DOHH2 (cell line): ENCODE data around the gene CLCA1.

Experiments used
- H3F3A ChIP-seq: fragments of 200-600 bp; sonication (generic), shearing (Covaris generic); 2 replicates; pipeline ENCODE4 v1.6.0; 2016; ENCODE audit warnings: antibody characterized with exemption, mild to moderate bottlenecking; ENCODE audit not compliant: control insufficient read depth, insufficient read depth
- H3K27ac ChIP-seq: fragments of 200-600 bp; sonication (generic); 2 replicates; pipeline ENCODE4 v1.5.1; 2014; ENCODE audit warnings: low read depth, mild to moderate bottlenecking, low read length, moderate library complexity
- H3K27me3 ChIP-seq: fragments of 200-600 bp; sonication (generic); 2 replicates; pipeline ENCODE4 v1.6.1; 2014; ENCODE audit warnings: mild to moderate bottlenecking, low read length, mixed read lengths; ENCODE audit not compliant: control insufficient read depth
- H3K36me3 ChIP-seq: fragments of 200-600 bp; sonication (generic); 2 replicates; pipeline ENCODE4 v1.6.1; 2014; ENCODE audit warnings: mild to moderate bottlenecking, low read length, moderate library complexity, mixed read lengths; ENCODE audit not compliant: control insufficient read depth
- H3K4me1 ChIP-seq: fragments of 200-600 bp; sonication (generic); 2 replicates; pipeline ENCODE4 v1.6.1; 2014; ENCODE audit warnings: mild to moderate bottlenecking, low read length, mixed read lengths; ENCODE audit not compliant: control insufficient read depth
- H3K4me2 ChIP-seq: fragments of 200-600 bp; sonication (generic); 2 replicates; pipeline ENCODE4 v1.6.0; 2014; ENCODE audit warnings: mild to moderate bottlenecking, low read length, moderate library complexity
- H3K4me3 ChIP-seq: fragments of 200-600 bp; sonication (generic); 2 replicates; pipeline ENCODE4 v1.5.1; 2014; ENCODE audit warnings: mild to moderate bottlenecking, low read length, mixed read lengths
- H3K79me2 ChIP-seq: fragments of 200-600 bp; sonication (generic); 2 replicates; pipeline ENCODE4 v1.6.1; 2014; ENCODE audit warnings: mild to moderate bottlenecking, low read length, mixed read lengths; ENCODE audit not compliant: control insufficient read depth
- H3K9me2 ChIP-seq: fragments of 200-600 bp; sonication (generic); replicated peaks from 2 replicates; pipeline ENCODE4 v1.6.1; 2014; ENCODE audit warnings: mild to moderate bottlenecking, low read length, mixed read lengths; ENCODE audit not compliant: control insufficient read depth
- H3K9me3 ChIP-seq: fragments of 200-600 bp; sonication (generic); 2 replicates; pipeline ENCODE4 v1.6.1; 2014; ENCODE audit warnings: antibody characterized with exemption, low read length, mixed read lengths; ENCODE audit not compliant: control insufficient read depth, insufficient read depth
- H4K20me1 ChIP-seq: fragments of 200-600 bp; sonication (generic); 2 replicates; pipeline ENCODE4 v1.6.0; 2014; ENCODE audit warnings: low read depth, mild to moderate bottlenecking, antibody characterized with exemption, low read length, moderate library complexity; ENCODE audit not compliant: control insufficient read depth, insufficient read depth
- EZH2phosphoT487 ChIP-seq: fragments of 200-600 bp; sonication (generic); IDR thresholded peaks from 2 replicates; pipeline ENCODE4 v1.6.1; 2017; ENCODE audit warnings: borderline replicate concordance, mild to moderate bottlenecking, antibody characterized with exemption, low read length, moderate library complexity, mixed read lengths
- TF ChIP-seq, protein P1 (sequence below): fragments of 200-600 bp; sonication (generic); IDR thresholded peaks from one replicate; pipeline ENCODE4 v1.5.1; 2014; ENCODE audit warnings: antibody characterized with exemption, mild to moderate bottlenecking, low read depth, low read length; ENCODE audit not compliant: poor library complexity, severe bottlenecking

The CLCA1 gene

GRCh38 chr1:86502721-86503405, 34.1 kb downstream of the CLCA1 start:
- Histone ChIP-seq H3K36me3 (no peaks in the 10 kb centered on the region), H3K9me2 (no peaks in the 10 kb centered on the region), H3K4me1 (peaks cover 11% of the 10 kb centered on the region), H3F3A (no peaks in the 10 kb centered on the region), H3K27ac (no peak overlapping the region), H3K9me3 (no peaks in the 10 kb centered on the region), H3K79me2 (no peaks in the 10 kb centered on the region), H4K20me1 (no peaks in the 10 kb centered on the region), H3K4me2 (peak overlapping the region; percentile 92), H3K27me3 (peaks cover 35% of the 10 kb centered on the region), H3K4me3 (peak overlapping the region; percentile 75)
- no peak for TF ChIP-seq EZH2phosphoT487
- TF ChIP-seq, protein P1, sequence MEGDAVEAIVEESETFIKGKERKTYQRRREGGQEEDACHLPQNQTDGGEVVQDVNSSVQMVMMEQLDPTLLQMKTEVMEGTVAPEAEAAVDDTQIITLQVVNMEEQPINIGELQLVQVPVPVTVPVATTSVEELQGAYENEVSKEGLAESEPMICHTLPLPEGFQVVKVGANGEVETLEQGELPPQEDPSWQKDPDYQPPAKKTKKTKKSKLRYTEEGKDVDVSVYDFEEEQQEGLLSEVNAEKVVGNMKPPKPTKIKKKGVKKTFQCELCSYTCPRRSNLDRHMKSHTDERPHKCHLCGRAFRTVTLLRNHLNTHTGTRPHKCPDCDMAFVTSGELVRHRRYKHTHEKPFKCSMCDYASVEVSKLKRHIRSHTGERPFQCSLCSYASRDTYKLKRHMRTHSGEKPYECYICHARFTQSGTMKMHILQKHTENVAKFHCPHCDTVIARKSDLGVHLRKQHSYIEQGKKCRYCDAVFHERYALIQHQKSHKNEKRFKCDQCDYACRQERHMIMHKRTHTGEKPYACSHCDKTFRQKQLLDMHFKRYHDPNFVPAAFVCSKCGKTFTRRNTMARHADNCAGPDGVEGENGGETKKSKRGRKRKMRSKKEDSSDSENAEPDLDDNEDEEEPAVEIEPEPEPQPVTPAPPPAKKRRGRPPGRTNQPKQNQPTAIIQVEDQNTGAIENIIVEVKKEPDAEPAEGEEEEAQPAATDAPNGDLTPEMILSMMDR = no peak

GRCh38 chr1:86503406-86504136, 34.8 kb downstream of the CLCA1 start:
- H3K27me3 ChIP-seq = peaks cover 34% of the 10 kb centered on the region
- H3K4me3 ChIP-seq = peak overlapping the region; percentile 75
- no peaks in the 10 kb centered on the region for H3K9me3 ChIP-seq
- H3K36me3 ChIP-seq = no peaks in the 10 kb centered on the region
- H4K20me1 ChIP-seq = no peaks in the 10 kb centered on the region
- H3K79me2 ChIP-seq = no peaks in the 10 kb centered on the region
- TF ChIP-seq EZH2phosphoT487 = 0 out of 2 replicates have a peak, but pooled peaks have one; percentile 3
- TF ChIP-seq, protein P1 = no peak
- H3F3A ChIP-seq = no peaks in the 10 kb centered on the region
- no peak overlapping the region for H3K27ac ChIP-seq
- H3K4me1 ChIP-seq = peaks cover 14% of the 10 kb centered on the region
- peak overlapping the region; percentile 92 for H3K4me2 ChIP-seq
- H3K9me2 ChIP-seq = no peaks in the 10 kb centered on the region

DNA sequence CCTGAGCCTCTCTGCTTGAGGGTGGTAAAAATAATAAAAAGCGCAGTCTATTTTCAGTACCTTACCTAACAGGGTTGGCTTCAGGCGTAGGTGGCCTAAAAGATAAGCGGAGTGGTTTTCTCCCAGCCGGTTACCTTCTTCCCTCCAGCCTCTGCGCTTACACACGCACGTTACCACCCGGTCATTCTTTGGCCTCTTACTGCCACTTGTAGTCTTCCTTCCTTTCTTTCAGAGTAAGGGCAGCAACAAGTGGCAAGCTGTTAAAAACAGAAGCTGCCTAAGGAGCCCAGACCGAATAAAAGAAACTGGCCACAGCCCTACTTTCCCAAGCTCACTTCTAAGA, 35.4 kb downstream of the CLCA1 start:
- H3K4me2 ChIP-seq = no peak overlapping the region
- no peak overlapping the region for H3K4me3 ChIP-seq
- TF ChIP-seq, protein P1 = no peak
- no peak for TF ChIP-seq EZH2phosphoT487
- no peaks in the 10 kb centered on the region for H3K9me3 ChIP-seq
- no peaks in the 10 kb centered on the region for H3K79me2 ChIP-seq
- peaks cover 14% of the 10 kb centered on the region for H3K4me1 ChIP-seq
- H3K9me2 ChIP-seq = no peaks in the 10 kb centered on the region
- peaks cover 33% of the 10 kb centered on the region for H3K27me3 ChIP-seq
- no peaks in the 10 kb centered on the region for H3K36me3 ChIP-seq
- no peaks in the 10 kb centered on the region for H4K20me1 ChIP-seq
- H3F3A ChIP-seq = no peaks in the 10 kb centered on the region
- H3K27ac ChIP-seq = no peak overlapping the region
